Measurements from ENCODE around the gene MRTFA. TPM values are rescaled to one million over a fixed set of nuclear protein-coding genes. Genes with fewer than 3 reads are reported as not detected.

MRTFA gene
- total RNA-seq, 4 donors from 2014 or later, result 24.5 to 56.3 (median 40.9) TPM

DNA sequence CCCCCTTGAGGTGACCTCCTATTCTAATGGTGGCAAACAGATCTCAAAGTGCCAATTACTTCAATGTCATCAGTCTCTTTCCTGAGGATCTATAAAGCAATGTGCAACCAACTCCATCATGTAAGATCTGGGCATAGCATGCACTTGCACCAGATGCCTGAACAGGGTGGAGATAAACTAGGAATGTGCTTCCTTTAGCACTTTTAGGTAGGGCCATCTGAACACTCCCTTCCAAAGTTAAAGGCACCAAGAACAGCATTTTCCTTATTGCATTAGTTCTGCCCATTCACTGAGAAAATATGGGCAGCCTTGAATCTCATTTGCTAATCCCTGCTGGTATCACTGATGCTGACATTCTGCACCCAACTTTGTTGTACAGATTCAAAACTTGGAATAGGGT is 154.1 kb downstream of the MRTFA start:
- Histone ChIP-seq H3K27me3 (no peaks in the 10 kb centered on the region), H3K4me3 (no peak overlapping the region), H3K27ac (peak overlapping the region in 1 of 4 donors; percentile 20), H3K36me3 (no peaks in the 10 kb centered on the region), H3K9me3 (no peaks in the 10 kb centered on the region), H3K4me1 (peaks cover 0 to 67% (median 33%) of the 10 kb centered on the region in 3 donors)
- no peak for DNase-seq
- TF ChIP-seq, protein P1, sequence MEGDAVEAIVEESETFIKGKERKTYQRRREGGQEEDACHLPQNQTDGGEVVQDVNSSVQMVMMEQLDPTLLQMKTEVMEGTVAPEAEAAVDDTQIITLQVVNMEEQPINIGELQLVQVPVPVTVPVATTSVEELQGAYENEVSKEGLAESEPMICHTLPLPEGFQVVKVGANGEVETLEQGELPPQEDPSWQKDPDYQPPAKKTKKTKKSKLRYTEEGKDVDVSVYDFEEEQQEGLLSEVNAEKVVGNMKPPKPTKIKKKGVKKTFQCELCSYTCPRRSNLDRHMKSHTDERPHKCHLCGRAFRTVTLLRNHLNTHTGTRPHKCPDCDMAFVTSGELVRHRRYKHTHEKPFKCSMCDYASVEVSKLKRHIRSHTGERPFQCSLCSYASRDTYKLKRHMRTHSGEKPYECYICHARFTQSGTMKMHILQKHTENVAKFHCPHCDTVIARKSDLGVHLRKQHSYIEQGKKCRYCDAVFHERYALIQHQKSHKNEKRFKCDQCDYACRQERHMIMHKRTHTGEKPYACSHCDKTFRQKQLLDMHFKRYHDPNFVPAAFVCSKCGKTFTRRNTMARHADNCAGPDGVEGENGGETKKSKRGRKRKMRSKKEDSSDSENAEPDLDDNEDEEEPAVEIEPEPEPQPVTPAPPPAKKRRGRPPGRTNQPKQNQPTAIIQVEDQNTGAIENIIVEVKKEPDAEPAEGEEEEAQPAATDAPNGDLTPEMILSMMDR (IDR thresholded peaks at IDR 0.05), result no peak
- TF ChIP-seq POLR2A (IDR thresholded peaks at IDR 0.05), result no peak
- intact Hi-C loops (cut with DNase I), result no loop called here

DNA sequence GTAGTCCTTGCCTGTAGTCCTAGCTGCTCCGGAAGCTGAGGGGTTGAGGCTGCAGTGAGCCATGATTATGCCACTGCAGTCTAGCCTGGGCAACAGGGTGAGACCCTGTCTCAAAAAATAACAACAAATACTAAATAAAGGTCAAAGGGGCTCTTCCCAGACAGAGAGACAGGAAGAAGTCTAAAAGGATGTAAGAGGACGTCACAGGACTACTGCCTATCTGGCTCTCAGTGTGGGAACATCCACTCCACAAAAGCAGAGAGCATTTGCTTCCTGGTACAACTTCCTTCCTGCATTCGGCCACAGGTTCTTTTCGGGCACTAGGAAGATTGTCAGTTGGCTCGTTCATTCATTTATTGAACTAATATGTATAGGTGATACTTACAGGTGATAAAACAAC is 155.5 kb downstream of the MRTFA start:
- Histone ChIP-seq H3K27me3 (no peaks in the 10 kb centered on the region), H3K9me3 (no peaks in the 10 kb centered on the region), H3K4me3 (no peak overlapping the region), H3K27ac (no peak overlapping the region), H3K4me1 (peaks cover 0 to 60% (median 20%) of the 10 kb centered on the region in 3 donors), H3K36me3 (no peaks in the 10 kb centered on the region)
- 66 to 84% methylated on average over 5 of the region's 5 CpGs for WGBS, 2 donors
- intact Hi-C loops (cut with DNase I), result no loop called here
- TF ChIP-seq, protein P1 (IDR thresholded peaks at IDR 0.05), result no peak
- TF ChIP-seq POLR2A (IDR thresholded peaks at IDR 0.05), result no peak
- DNase-seq, result no peak

DNA sequence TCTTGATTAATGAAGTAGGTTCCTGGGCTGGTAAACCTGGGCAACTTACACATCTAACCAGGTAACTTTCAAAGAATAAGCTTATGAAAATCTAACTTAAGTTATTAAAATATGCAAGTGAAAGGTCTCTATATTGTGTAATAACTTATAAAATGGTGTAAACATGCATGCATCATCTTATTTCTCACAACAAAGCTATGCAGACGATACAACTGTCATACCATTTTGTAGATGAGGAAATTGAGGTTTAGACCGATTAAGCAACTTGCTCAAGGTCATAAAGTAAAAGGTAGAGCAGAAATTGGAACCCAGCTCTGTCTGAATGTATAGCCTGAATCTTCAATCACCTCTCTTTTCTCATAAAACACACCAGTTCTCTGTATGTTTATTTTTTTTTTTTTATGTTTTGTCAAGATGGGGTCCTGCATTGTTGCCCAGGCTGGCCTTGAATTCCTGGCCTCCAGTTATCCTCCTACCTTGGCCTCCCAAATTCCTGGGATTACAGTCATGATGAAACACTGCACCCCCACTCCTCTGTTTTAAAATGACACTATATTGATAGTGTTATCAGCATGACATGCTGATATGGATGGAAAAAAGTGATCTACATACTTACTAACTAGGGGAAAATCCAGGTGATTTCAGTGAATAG is 156.5 kb downstream of the MRTFA start:
- no peaks in the 10 kb centered on the region for H3K9me3 ChIP-seq
- peaks cover 0 to 4% (median 0%) of the 10 kb centered on the region in 3 donors for H3K36me3 ChIP-seq
- TF ChIP-seq, protein P1 (IDR thresholded peaks at IDR 0.05), result no peak
- TF ChIP-seq POLR2A (IDR thresholded peaks at IDR 0.05), result no peak
- no peak for DNase-seq
- no peak overlapping the region for H3K4me3 ChIP-seq
- intact Hi-C loops (cut with DNase I), result no loop called here
- no peaks in the 10 kb centered on the region for H3K27me3 ChIP-seq
- H3K4me1 ChIP-seq, result peaks cover 0 to 50% (median 12%) of the 10 kb centered on the region in 3 donors
- H3K27ac ChIP-seq, result no peak overlapping the region
- WGBS, 2 donors, result 49 to 65% methylated on average over 2 of the region's 2 CpGs

- Histone ChIP-seq H3K27me3 (no peaks in the 10 kb centered on the region), H3K9me3 (no peaks in the 10 kb centered on the region), H3K4me3 (no peak overlapping the region), H3K4me1 (peaks cover 0 to 44% (median 12%) of the 10 kb centered on the region in 3 donors), H3K36me3 (peaks cover 0 to 9% (median 0%) of the 10 kb centered on the region in 3 donors), H3K27ac (no peak overlapping the region)
- TF ChIP-seq, protein P1 (IDR thresholded peaks at IDR 0.05), result no peak
- TF ChIP-seq POLR2A (IDR thresholded peaks at IDR 0.05), result no peak
- intact Hi-C loops (cut with DNase I), result no loop called here
- 91 to 94% methylated on average over 6 of the region's 6 CpGs for WGBS, 2 donors
- no peak for DNase-seq
Observed at GRCh38 chr22:40479126-40479800, 157.3 kb downstream of the MRTFA start.

GRCh38 chr22:40478338-40479125 is 158.0 kb downstream of the MRTFA start:
- H3K9me3 ChIP-seq, result no peaks in the 10 kb centered on the region
- H3K27me3 ChIP-seq, result no peaks in the 10 kb centered on the region
- peaks cover 0 to 44% (median 12%) of the 10 kb centered on the region in 3 donors for H3K4me1 ChIP-seq
- 83 to 85% methylated on average over 11 of the region's 11 CpGs for WGBS, 2 donors
- H3K27ac ChIP-seq, result no peak overlapping the region
- no peak for DNase-seq
- TF ChIP-seq, protein P1 (IDR thresholded peaks at IDR 0.05), result no peak
- no peak for TF ChIP-seq POLR2A (IDR thresholded peaks at IDR 0.05)
- no peak overlapping the region for H3K4me3 ChIP-seq
- peaks cover 0 to 9% (median 0%) of the 10 kb centered on the region in 3 donors for H3K36me3 ChIP-seq
- intact Hi-C loops (cut with DNase I), result no loop called here

Measured in esophagus squamous epithelium (tissue), 5 donors.